Endothelial cell of umbilical vein (primary cell): ENCODE results near the gene SLC9A3. TPM values are rescaled to one million over a fixed set of nuclear protein-coding genes. Genes with fewer than 3 reads are reported as not detected.

Source experiments
- BruUV-seq: library from RNA; stranded (reverse); fragments of 400-500 nt; replicated peaks from 2 replicates; lab custom pipeline; 2021; lab: Mats Ljungman, UMichigan
- CTCF ChIA-PET: fragments of 300-600, 350-600 bp; sonication (Branson Sonifier 250); formaldehyde crosslinking; loops from one replicate; lab custom pipeline; 2021; ENCODE audit warnings: antibody characterized with exemption, inconsistent platforms; lab: Charles Lee
- POLR2A ChIA-PET: fragments of 300-600, 350-600 bp; sonication (Branson Sonifier 250); formaldehyde crosslinking; loops from one replicate; lab custom pipeline; 2021; ENCODE audit warnings: antibody characterized with exemption, inconsistent platforms; lab: Charles Lee
- DNase-seq: peaks from one replicate; pipeline ENCODE4 v3.0.0-alpha.2; 2011; ENCODE audit warnings: low read depth, low spot score
- FAIRE-seq: peaks from 2 replicates; lab custom pipeline; 2011; peaks lifted over from hg19 to GRCh38; lab: Jason Lieb, UNC
- H2AFZ ChIP-seq: 2 replicates; pipeline ENCODE4 v1.6.0; 2012; ENCODE audit warnings: low read depth, low read length, control low read depth, inconsistent platforms
- H3K27ac ChIP-seq: 2 replicates; pipeline ENCODE4 v1.5.1; 2011; ENCODE audit warnings: low read depth, mild to moderate bottlenecking, control low read depth, low read length, moderate library complexity; ENCODE audit not compliant: insufficient read depth
- H3K27me3 ChIP-seq, 2 experiments: 2 replicates each; pipeline versions ENCODE4 v1.6.0 to v1.6.1; 2011; ENCODE audit warnings: low read length in 2 of 2, mixed read lengths in 1 of 2; ENCODE audit not compliant: control insufficient read depth in 2 of 2, insufficient read depth in 2 of 2
- H3K36me3 ChIP-seq, 2 experiments: 2 replicates in 1 of 2; 3 replicates in 1 of 2; pipeline ENCODE4 v1.5.1; 2011; ENCODE audit warnings: low read length in 2 of 2, mild to moderate bottlenecking in 1 of 2, moderate library complexity in 1 of 2; ENCODE audit not compliant: control insufficient read depth in 2 of 2, insufficient read depth in 2 of 2; ENCODE audit errors: extremely low read depth in 1 of 2
- H3K4me1 ChIP-seq: 3 replicates; pipeline ENCODE4 v1.5.1; 2011; ENCODE audit warnings: mild to moderate bottlenecking, low read length; ENCODE audit not compliant: control insufficient read depth, insufficient read depth; ENCODE audit errors: extremely low read depth
- H3K4me2 ChIP-seq: 2 replicates; pipeline ENCODE4 v1.6.1; 2011; ENCODE audit warnings: low read length, control low read depth, mixed read lengths; ENCODE audit not compliant: insufficient read depth
- H3K4me3 ChIP-seq, 3 experiments: fragments of 200-600 bp in 1 of 3; sonication (generic), shearing (Covaris generic) in 1 of 3; replicated peaks in 1 of 3; 2 replicates each; pipeline ENCODE4 v1.5.1; 2011 to 2016; ENCODE audit warnings: control low read depth in 3 of 3, low read length in 3 of 3, mild to moderate bottlenecking in 2 of 3, inconsistent platforms in 1 of 3, low read depth in 1 of 3, moderate library complexity in 1 of 3; ENCODE audit not compliant: insufficient read depth in 1 of 3
- H3K79me2 ChIP-seq: 2 replicates; pipeline ENCODE4 v1.6.0; 2012; ENCODE audit warnings: low read length, inconsistent platforms; ENCODE audit not compliant: control insufficient read depth, insufficient read depth
- H3K9ac ChIP-seq: replicated peaks from 2 replicates; pipeline ENCODE3; 2011; ENCODE audit warnings: low read length, control low read depth; ENCODE audit not compliant: insufficient read depth; ENCODE audit errors: extremely low read depth
- H3K9me1 ChIP-seq: replicated peaks from 3 replicates; pipeline ENCODE4 v1.6.0; 2011; ENCODE audit warnings: mild to moderate bottlenecking, low read length; ENCODE audit not compliant: control insufficient read depth, insufficient read depth; ENCODE audit errors: extremely low read depth
- H3K9me3 ChIP-seq: replicated peaks from 2 replicates; pipeline ENCODE4 v1.5.1; 2012; ENCODE audit warnings: low read length, inconsistent platforms; ENCODE audit not compliant: control insufficient read depth, insufficient read depth
- H4K20me1 ChIP-seq: replicated peaks from 2 replicates; pipeline ENCODE3; 2011; ENCODE audit warnings: mild to moderate bottlenecking, low read length; ENCODE audit not compliant: control insufficient read depth, insufficient read depth; ENCODE audit errors: extremely low read depth
- EZH2 ChIP-seq: IDR thresholded peaks from 2 replicates; pipeline ENCODE4 v1.6.1; 2012; ENCODE audit warnings: borderline replicate concordance, low read depth, mild to moderate bottlenecking, moderate library complexity, low read length, inconsistent platforms; ENCODE audit not compliant: severe bottlenecking
- FOS ChIP-seq: IDR thresholded peaks from 2 replicates; pipeline ENCODE4 v1.6.1; 2011; ENCODE audit warnings: mild to moderate bottlenecking, low read length, moderate library complexity, borderline replicate concordance; ENCODE audit not compliant: insufficient read depth
- GATA2 ChIP-seq: IDR thresholded peaks from 2 replicates; pipeline ENCODE4 v1.7.0; 2011; ENCODE audit warnings: low read depth, mild to moderate bottlenecking, moderate library complexity, mixed read lengths, low read length; ENCODE audit not compliant: insufficient read length, insufficient read depth
- JUN ChIP-seq: IDR thresholded peaks from 2 replicates; pipeline ENCODE4 v1.6.1; 2011; ENCODE audit warnings: borderline replicate concordance, low read depth; ENCODE audit not compliant: insufficient read length, insufficient read depth
- MYC ChIP-seq: IDR thresholded peaks from one replicate; pipeline ENCODE4 v1.6.1; 2011; ENCODE audit warnings: mild to moderate bottlenecking, low read depth, low read length
- POLR2A ChIP-seq: IDR thresholded peaks from 2 replicates; pipeline ENCODE4 v1.6.1; 2012; ENCODE audit warnings: low read depth, mild to moderate bottlenecking, control low read depth, low read length
- POLR2AphosphoS5 ChIP-seq: IDR thresholded peaks from 2 replicates; pipeline ENCODE4 v1.6.1; 2012; ENCODE audit warnings: low read depth, mild to moderate bottlenecking, control low read depth, low read length, moderate library complexity; ENCODE audit not compliant: insufficient read depth
- dilution Hi-C: fragments of 300-500 bp; cut with MboI; formaldehyde crosslinking; loops from one replicate; pipeline ENCODE4 v1.15.0; 2019; ENCODE audit warnings: low sequenced_read_pairs; ENCODE audit not compliant: extremely low pct_ligation_motif_present
- intact Hi-C: fragments of 100-400 bp; cut with micrococcal nuclease; formaldehyde crosslinking; loops from one replicate; pipeline ENCODE4 v1.10.0; 2022
- polyA plus RNA-seq, 4 experiments: library from polyadenylated mRNA; depleted of rRNA in 3 of 4; stranded (reverse) in 3 of 4; unstranded in 1 of 4; fragments of >200 nt; gene quantifications; 2 replicates each; pipeline versions ENCODE4 v1.2.1 to v1.2.3, GENCODE V29; 2011 to 2012; ENCODE audit warnings: missing spikeins in 1 of 4
- total RNA-seq: library from RNA; stranded (reverse); gene quantifications from 2 replicates; pipeline ENCODE4 v1.2.3, GENCODE V29; 2021
- TF ChIP-seq, protein P1 (sequence below): IDR thresholded peaks from 2 replicates; pipeline ENCODE4 v1.6.1; 2011; ENCODE audit not compliant: insufficient read depth, insufficient read length
- TF ChIP-seq, protein P2 (sequence below), 2 donors: IDR thresholded peaks; 1 replicate in 1 of 2; 2 replicates in 1 of 2; pipeline ENCODE4 v1.5.1; 2011; ENCODE audit warnings: low read length in 2 of 2, mild to moderate bottlenecking in 2 of 2, moderate library complexity in 2 of 2, control low read depth in 1 of 2, inconsistent platforms in 1 of 2, low read depth in 1 of 2; ENCODE audit not compliant: insufficient read depth in 1 of 2; ENCODE audit errors: extremely low read depth in 1 of 2

SLC9A3 gene
- total and polyA plus RNA-seq, 2 donors (not counting 3 experiments of a cell fraction or from before 2014, with no cell fraction given), result 0.79 to 0.82 TPM

GRCh38 chr5:518721-519120 is 5.5 kb downstream of the SLC9A3 start:
- Histone ChIP-seq H3K9me3 (no peaks in the 10 kb centered on the region), H2AFZ (no peak overlapping the region), H3K4me2 (no peak overlapping the region), H3K9me1 (no peaks in the 10 kb centered on the region), H3K27ac (no peak overlapping the region), H3K79me2 (no peaks in the 10 kb centered on the region), H3K27me3 (peaks cover 17% of the 10 kb centered on the region in 2 experiments), H3K9ac (no peak overlapping the region), H4K20me1 (no peaks in the 10 kb centered on the region), H3K4me3 (no peak overlapping the region), H3K36me3 (no peaks in the 10 kb centered on the region), H3K4me1 (no peaks in the 10 kb centered on the region)
- FAIRE-seq (no peak), DNase-seq (no peak)
- TF ChIP-seq FOS, result no peak
- TF ChIP-seq, protein P1, sequence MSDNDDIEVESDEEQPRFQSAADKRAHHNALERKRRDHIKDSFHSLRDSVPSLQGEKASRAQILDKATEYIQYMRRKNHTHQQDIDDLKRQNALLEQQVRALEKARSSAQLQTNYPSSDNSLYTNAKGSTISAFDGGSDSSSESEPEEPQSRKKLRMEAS, result no peak
- TF ChIP-seq, protein P2, sequence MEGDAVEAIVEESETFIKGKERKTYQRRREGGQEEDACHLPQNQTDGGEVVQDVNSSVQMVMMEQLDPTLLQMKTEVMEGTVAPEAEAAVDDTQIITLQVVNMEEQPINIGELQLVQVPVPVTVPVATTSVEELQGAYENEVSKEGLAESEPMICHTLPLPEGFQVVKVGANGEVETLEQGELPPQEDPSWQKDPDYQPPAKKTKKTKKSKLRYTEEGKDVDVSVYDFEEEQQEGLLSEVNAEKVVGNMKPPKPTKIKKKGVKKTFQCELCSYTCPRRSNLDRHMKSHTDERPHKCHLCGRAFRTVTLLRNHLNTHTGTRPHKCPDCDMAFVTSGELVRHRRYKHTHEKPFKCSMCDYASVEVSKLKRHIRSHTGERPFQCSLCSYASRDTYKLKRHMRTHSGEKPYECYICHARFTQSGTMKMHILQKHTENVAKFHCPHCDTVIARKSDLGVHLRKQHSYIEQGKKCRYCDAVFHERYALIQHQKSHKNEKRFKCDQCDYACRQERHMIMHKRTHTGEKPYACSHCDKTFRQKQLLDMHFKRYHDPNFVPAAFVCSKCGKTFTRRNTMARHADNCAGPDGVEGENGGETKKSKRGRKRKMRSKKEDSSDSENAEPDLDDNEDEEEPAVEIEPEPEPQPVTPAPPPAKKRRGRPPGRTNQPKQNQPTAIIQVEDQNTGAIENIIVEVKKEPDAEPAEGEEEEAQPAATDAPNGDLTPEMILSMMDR (IDR thresholded peaks at IDR 0.05; ENCODE audit: extremely low read depth in 1 of 2, insufficient read depth in 1 of 2, low read depth in 1 of 2, low read length in 2 of 2), result no peak
- TF ChIP-seq POLR2A, result no peak
- no peak for TF ChIP-seq JUN
- no peak for TF ChIP-seq MYC
- no peak for TF ChIP-seq EZH2
- no peak for TF ChIP-seq GATA2
- TF ChIP-seq POLR2AphosphoS5, result no peak
- intact Hi-C loops, result no loop called here
- dilution Hi-C loops, result no loop called here
- no TSS peak for BruUV-seq
- ChIA-PET CTCF (no interaction called here), POLR2A (no interaction called here)
